Measurements from ENCODE around the gene MPI.

MPI gene

GRCh38 chr15:74858369-74858740, 31.5 kb upstream of the MPI start:
- CTCF ChIA-PET: interaction anchor here (0.9 to 1.7 kb wide), 4 partner anchors 14 to 92 kb away, joined by 3 to 8 read pairs (median 4); no protein-coding TSS in a partner anchor
- Histone ChIP-seq H3K27ac (ENCODE audit: extremely low read depth, low read depth, low read length) (0 out of 2 replicates have a peak overlapping the region, but pooled peaks have one; percentile 42), H3K36me3 (ENCODE audit: control insufficient read depth in 2 of 2, insufficient read depth in 1 of 2, low read length in 2 of 2) (peaks cover 0 to 13% of the 10 kb centered on the region in 2 experiments; a peak in 2 of 3 replicates), H3K4me1 (ENCODE audit: control insufficient read depth, insufficient read depth, low read length) (peaks cover 14% of the 10 kb centered on the region), H3K9me3 (ENCODE audit: control insufficient read depth, insufficient read depth, low read depth, low read length) (no peaks in the 10 kb centered on the region), H3K4me3 (ENCODE audit: low read depth, low read length) (no peak overlapping the region)
- POLR2A ChIA-PET: interaction anchor here (0.8 to 2.6 kb wide), 3 partner anchors 12 to 25 kb away, joined by 3 to 20 read pairs (median 5); partner anchors contain the start of gene SCAMP2
- peak; percentile 73 for TF ChIP-seq ZNF600 (tag by site-specific recombination; IDR thresholded peaks at IDR 0.05)
- peak; percentile 57; the same call in 1 of the 2 replicates for TF ChIP-seq ZNF664 (tag by site-specific recombination; IDR thresholded peaks at IDR 0.05)
- no peak for TF ChIP-seq ZNF658 (tag by site-specific recombination; IDR thresholded peaks at IDR 0.05)
- TF ChIP-seq, protein P1, sequence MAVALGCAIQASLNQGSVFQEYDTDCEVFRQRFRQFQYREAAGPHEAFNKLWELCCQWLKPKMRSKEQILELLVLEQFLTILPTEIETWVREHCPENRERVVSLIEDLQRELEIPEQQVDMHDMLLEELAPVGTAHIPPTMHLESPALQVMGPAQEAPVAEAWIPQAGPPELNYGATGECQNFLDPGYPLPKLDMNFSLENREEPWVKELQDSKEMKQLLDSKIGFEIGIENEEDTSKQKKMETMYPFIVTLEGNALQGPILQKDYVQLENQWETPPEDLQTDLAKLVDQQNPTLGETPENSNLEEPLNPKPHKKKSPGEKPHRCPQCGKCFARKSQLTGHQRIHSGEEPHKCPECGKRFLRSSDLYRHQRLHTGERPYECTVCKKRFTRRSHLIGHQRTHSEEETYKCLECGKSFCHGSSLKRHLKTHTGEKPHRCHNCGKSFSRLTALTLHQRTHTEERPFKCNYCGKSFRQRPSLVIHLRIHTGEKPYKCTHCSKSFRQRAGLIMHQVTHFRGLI (tag by site-specific recombination; IDR thresholded peaks at IDR 0.05): no peak

DNA sequence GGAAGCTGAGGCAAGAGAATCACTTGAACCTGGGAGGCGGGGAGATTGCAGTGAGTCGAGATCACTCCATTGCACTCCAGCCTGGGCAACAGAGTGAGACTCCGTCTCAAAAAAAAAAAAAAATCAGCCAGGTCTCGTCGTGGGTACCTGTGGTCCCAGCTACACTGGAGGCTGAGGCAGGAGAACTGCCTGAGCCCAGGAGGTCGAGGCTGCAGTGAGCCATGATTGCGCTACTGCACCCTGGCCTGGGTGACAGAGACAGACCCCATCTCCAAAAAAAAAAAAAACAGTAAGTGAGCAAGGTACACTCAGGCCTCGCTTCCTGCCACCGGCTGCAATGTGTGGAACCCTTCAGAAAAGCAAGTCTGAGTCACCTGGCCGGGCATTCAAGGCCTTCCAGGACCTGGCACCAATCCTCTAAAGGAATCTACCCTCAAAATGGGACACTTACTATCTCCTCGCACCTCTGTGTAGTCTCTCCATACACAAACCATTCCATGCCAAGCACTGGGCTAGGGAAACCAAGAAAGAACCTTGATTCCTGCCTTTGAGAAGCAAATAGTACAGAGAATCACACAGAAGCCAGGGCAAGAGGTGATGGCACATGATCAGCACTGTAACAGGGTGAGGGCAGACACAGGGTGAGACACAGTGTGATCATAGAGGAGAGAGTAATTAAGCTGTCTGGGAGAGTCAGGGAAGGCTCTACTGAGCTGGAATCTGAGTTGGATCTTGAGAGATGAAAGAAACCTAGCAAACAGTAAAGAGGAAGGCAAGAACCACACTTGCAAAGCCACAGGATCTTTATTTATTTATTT, 26.4 kb upstream of the MPI start:
- TF ChIP-seq SALL2 (tag by site-specific recombination; IDR thresholded peaks at IDR 0.05; ENCODE audit: borderline replicate concordance): no peak
- TF ChIP-seq ZNF362 (tag by site-specific recombination; IDR thresholded peaks at IDR 0.05): peak; percentile 53; the same call in 1 of the 2 replicates
- TF ChIP-seq ZBTB20 (tag by site-specific recombination; IDR thresholded peaks at IDR 0.05): peak; percentile 9; the same call in 1 of the 2 replicates
- TF ChIP-seq ZBTB10 (tag by site-specific recombination; IDR thresholded peaks at IDR 0.05): no peak
- peak; percentile 78; the same call in 1 of the 2 replicates for TF ChIP-seq GLI4 (tag by site-specific recombination; IDR thresholded peaks at IDR 0.05)
- no peak for TF ChIP-seq ZNF148 (tag by site-specific recombination; IDR thresholded peaks at IDR 0.05; ENCODE audit: borderline replicate concordance)
- peak; percentile 74 for TF ChIP-seq ZNF600 (tag by site-specific recombination; IDR thresholded peaks at IDR 0.05)
- TF ChIP-seq, protein P2, sequence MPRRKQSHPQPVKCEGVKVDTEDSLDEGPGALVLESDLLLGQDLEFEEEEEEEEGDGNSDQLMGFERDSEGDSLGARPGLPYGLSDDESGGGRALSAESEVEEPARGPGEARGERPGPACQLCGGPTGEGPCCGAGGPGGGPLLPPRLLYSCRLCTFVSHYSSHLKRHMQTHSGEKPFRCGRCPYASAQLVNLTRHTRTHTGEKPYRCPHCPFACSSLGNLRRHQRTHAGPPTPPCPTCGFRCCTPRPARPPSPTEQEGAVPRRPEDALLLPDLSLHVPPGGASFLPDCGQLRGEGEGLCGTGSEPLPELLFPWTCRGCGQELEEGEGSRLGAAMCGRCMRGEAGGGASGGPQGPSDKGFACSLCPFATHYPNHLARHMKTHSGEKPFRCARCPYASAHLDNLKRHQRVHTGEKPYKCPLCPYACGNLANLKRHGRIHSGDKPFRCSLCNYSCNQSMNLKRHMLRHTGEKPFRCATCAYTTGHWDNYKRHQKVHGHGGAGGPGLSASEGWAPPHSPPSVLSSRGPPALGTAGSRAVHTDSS (tag by site-specific recombination; IDR thresholded peaks at IDR 0.05): no peak

More for the DNA sequence above, 26.4 kb upstream of the MPI start:
- POLR2A ChIA-PET: interaction anchor here (0.6 kb wide), 1 partner anchor 14 kb away, joined by 3 read pairs; no protein-coding TSS in a partner anchor
- Histone ChIP-seq H3K36me3 (ENCODE audit: control insufficient read depth in 2 of 2, insufficient read depth in 1 of 2, low read length in 2 of 2) (peaks cover 1 to 15% of the 10 kb centered on the region in 2 experiments; a peak in 2 of 3 replicates), H3K9me3 (ENCODE audit: control insufficient read depth, insufficient read depth, low read depth, low read length) (no peaks in the 10 kb centered on the region), H3K27ac (ENCODE audit: extremely low read depth, low read depth, low read length) (no peak overlapping the region), H3K4me3 (ENCODE audit: low read depth, low read length) (no peak overlapping the region), H3K4me1 (ENCODE audit: control insufficient read depth, insufficient read depth, low read length) (peaks cover 7% of the 10 kb centered on the region; the same call in 1 of the 2 replicates)
- CTCF ChIA-PET: no interaction called here

All from HEK293 (cell line).